Heart right ventricle (tissue), 16 donors: ENCODE results near the gene TCIRG1. TPM values are rescaled to one million over a fixed set of nuclear protein-coding genes. Genes with fewer than 3 reads are reported as not detected.
"Not testable (repeated sequence)": the region's sequence is repeated elsewhere in the genome, so short reads cannot be mapped to it uniquely, and the experiment has no call there.

Source experiments
- ATAC-seq, 8 donors: fragments of 200-7000 bp; cut with Tn5 transposase; one replicate each; pipeline ENCODE4 v1.9.1; 2020; ENCODE audit warnings: mild to moderate bottlenecking in 8 of 8, moderate library complexity in 8 of 8, moderate number of reproducible peaks in 1 of 8
- DNase-seq, 2 donors: peaks; one replicate each; pipeline ENCODE4 v3.0.0-alpha.2; 2020
- H3K27ac ChIP-seq, 10 donors: fragments of 200-600 bp; sonication (generic) in 2 of 10; one replicate each; pipeline versions ENCODE4 v1.5.0 to v1.8.0; 2020 to 2022; ENCODE audit warnings: mild to moderate bottlenecking in 3 of 10
- H3K27me3 ChIP-seq, 7 donors: fragments of 200-600 bp; one replicate each; pipeline ENCODE4 v1.8.0; 2021 to 2022; ENCODE audit warnings: mild to moderate bottlenecking in 2 of 7
- H3K36me3 ChIP-seq, 9 donors: fragments of 200-600 bp; sonication (generic) in 1 of 9; one replicate each; pipeline versions ENCODE4 v1.5.0 to v1.8.0; 2020 to 2022; ENCODE audit warnings: mild to moderate bottlenecking in 2 of 9
- H3K4me1 ChIP-seq, 9 donors: fragments of 200-600 bp; sonication (generic) in 1 of 9; one replicate each; pipeline versions ENCODE4 v1.5.0 to v1.8.0; 2020 to 2022; ENCODE audit warnings: mild to moderate bottlenecking in 4 of 9
- H3K4me3 ChIP-seq, 10 donors: fragments of 200-600 bp; sonication (generic) in 2 of 10; one replicate each; pipeline versions ENCODE4 v1.5.0 to v1.8.0; 2020 to 2022; ENCODE audit warnings: mild to moderate bottlenecking in 7 of 10, moderate library complexity in 2 of 10
- H3K9me3 ChIP-seq, 11 donors: fragments of 200-600 bp in 10 of 11; sonication (generic) in 2 of 11; one replicate each; pipeline versions ENCODE4 v1.5.0 to v1.8.0; 2013 to 2022; ENCODE audit warnings: mild to moderate bottlenecking in 2 of 11, control low read depth in 1 of 11, moderate library complexity in 1 of 11
- WGBS, 2 donors: extraction: QIAGEN DNeasy Blood & Tissue Kit; methylation state at CpG; one replicate each; pipeline ENCODE4 v1.1.7; 2013; ENCODE audit warnings: inconsistent platforms in 1 of 2; 5-methylcytosine and 5-hydroxymethylcytosine counted together
- intact Hi-C, 10 donors: fragments of 100-400 bp; cut with DNase I; formaldehyde crosslinking; loops; one replicate each; pipeline versions ENCODE4 v1.11.1 to v1.14.2; 2022
- long read RNA-seq, 3 donors: library from polyadenylated mRNA; unstranded; transcript quantifications; one replicate each; pipeline ENCODE4 v2.0.0, GENCODE V29; 2020 to 2021
- polyA plus RNA-seq, 2 donors: library from polyadenylated mRNA; stranded (reverse); fragments of 200-250 nt; gene quantifications; one replicate each; pipeline ENCODE4 v1.2.3, GENCODE V29; 2013
- total RNA-seq, 10 donors: library from RNA; stranded (reverse); fragmentation: NEBNext Ultra II Directional in 3 of 10; extraction: Animal tissue kit (Norgen Biotek cat#: 25700) in 3 of 10; gene quantifications; one replicate each; pipeline versions ENCODE4 v1.2.1 to v1.2.4, GENCODE V29; 2021 to 2023
- TF ChIP-seq, protein P1 (sequence below), 9 donors: fragments of 200-600 bp; sonication (generic) in 2 of 9; IDR thresholded peaks; one replicate each; pipeline versions ENCODE4 v1.5.0 to v1.8.0; 2021 to 2022; ENCODE audit warnings: antibody characterized with exemption in 9 of 9, mild to moderate bottlenecking in 5 of 9, moderate library complexity in 1 of 9
- donor health status: Arrhythmogenic right ventricular cardiomyopathy.
- donor health status: ischemic (EF 13 %, LVEDD 7.1; RV severe dilation, severe dysfunction).
- donor health status: healthy with polysubstance abuse.
- donor health status: DM: no; HTN: yes; CAD: no.
- donor health status: DM: no; HTN: no; CAD: no.
- donor health status: ischemic (EF 25% LVEDD 6.9; RV normal size, moderate dysfunction).
- donor health status: ischemic (EF 25% LVEDD 5.7; RV mildly dilated, moderate dysfunction).
- donor health status: healthy.
- donor health status: DM: yes; HTN: yes; CAD: no.
- donor health status: Ischemic cardiomyopathy.
- donor health status: ischemic (EF 35%, LVEDD 5.7; RV mildly dilated, moderate dysfunction).
- donor health status: nonischemic (EF 11% LVEDD 7.7; RV severe dilation, severe dysfunction).
- donor health status: DM: yes; HTN: yes; CAD: no.
- donor health status: PGD.
- donor health status: ischemic (EF 29% LVEDD 5.4; RV normal size, mild dysfunction).
- donor health status: nonischemic (EF 23%, LVEDD 6.1; RV moderate dilation, normal function).

The TCIRG1 gene, protein sequence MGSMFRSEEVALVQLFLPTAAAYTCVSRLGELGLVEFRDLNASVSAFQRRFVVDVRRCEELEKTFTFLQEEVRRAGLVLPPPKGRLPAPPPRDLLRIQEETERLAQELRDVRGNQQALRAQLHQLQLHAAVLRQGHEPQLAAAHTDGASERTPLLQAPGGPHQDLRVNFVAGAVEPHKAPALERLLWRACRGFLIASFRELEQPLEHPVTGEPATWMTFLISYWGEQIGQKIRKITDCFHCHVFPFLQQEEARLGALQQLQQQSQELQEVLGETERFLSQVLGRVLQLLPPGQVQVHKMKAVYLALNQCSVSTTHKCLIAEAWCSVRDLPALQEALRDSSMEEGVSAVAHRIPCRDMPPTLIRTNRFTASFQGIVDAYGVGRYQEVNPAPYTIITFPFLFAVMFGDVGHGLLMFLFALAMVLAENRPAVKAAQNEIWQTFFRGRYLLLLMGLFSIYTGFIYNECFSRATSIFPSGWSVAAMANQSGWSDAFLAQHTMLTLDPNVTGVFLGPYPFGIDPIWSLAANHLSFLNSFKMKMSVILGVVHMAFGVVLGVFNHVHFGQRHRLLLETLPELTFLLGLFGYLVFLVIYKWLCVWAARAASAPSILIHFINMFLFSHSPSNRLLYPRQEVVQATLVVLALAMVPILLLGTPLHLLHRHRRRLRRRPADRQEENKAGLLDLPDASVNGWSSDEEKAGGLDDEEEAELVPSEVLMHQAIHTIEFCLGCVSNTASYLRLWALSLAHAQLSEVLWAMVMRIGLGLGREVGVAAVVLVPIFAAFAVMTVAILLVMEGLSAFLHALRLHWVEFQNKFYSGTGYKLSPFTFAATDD
- 10 to 100 TPM in 9 of 10 donors, 1 to 10 TPM in 1; 7.9 to 44.8 (median 14.6) TPM for total RNA-seq
- 10 to 100 TPM; 41.9 to 91.4 TPM for polyA plus RNA-seq
- long read RNA-seq, donor 1, transcript TCIRG1-201 (20 exons, 2,677 nt) = major isoform, 11 of 46 reads
- long read RNA-seq, donor 1, partial matches to known transcripts = 21 of 46 reads
- long read RNA-seq, donor 1, other reads (novel, unspliced or antisense) = 9 of 46 reads
- long read RNA-seq, donor 2, transcript TCIRG1-201 (20 exons, 2,677 nt) = major isoform, 6 of 58 reads
- long read RNA-seq, donor 2, partial matches to known transcripts = 21 of 58 reads
- long read RNA-seq, donor 2, other reads (novel, unspliced or antisense) = 26 of 58 reads
- long read RNA-seq, donor 3, transcript TCIRG1-201 (20 exons, 2,677 nt) = major isoform, 19 of 74 reads
- long read RNA-seq, donor 3, transcript TCIRG1-213 (15 exons, 2,457 nt) = minor isoform, 8 of 74 reads
- long read RNA-seq, donor 3, partial matches to known transcripts = 23 of 74 reads
- long read RNA-seq, donor 3, other reads (novel, unspliced or antisense) = 24 of 74 reads

- DNase-seq (peak; percentile 90 to 91), ATAC-seq (peak; percentile 74 to 92 (median 88))
- 5 to 9% methylated on average over 48 to 51 of the region's 51 CpGs for WGBS, 2 donors
- H3K36me3 ChIP-seq = peaks cover 0 to 45% (median 0%) of the 10 kb centered on the region in 9 donors
- H3K9me3 ChIP-seq = no peaks in the 10 kb centered on the region
- TF ChIP-seq, protein P1, sequence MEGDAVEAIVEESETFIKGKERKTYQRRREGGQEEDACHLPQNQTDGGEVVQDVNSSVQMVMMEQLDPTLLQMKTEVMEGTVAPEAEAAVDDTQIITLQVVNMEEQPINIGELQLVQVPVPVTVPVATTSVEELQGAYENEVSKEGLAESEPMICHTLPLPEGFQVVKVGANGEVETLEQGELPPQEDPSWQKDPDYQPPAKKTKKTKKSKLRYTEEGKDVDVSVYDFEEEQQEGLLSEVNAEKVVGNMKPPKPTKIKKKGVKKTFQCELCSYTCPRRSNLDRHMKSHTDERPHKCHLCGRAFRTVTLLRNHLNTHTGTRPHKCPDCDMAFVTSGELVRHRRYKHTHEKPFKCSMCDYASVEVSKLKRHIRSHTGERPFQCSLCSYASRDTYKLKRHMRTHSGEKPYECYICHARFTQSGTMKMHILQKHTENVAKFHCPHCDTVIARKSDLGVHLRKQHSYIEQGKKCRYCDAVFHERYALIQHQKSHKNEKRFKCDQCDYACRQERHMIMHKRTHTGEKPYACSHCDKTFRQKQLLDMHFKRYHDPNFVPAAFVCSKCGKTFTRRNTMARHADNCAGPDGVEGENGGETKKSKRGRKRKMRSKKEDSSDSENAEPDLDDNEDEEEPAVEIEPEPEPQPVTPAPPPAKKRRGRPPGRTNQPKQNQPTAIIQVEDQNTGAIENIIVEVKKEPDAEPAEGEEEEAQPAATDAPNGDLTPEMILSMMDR (IDR thresholded peaks at IDR 0.05) = peak in 1 of 9 donors; percentile 7
- H3K4me1 ChIP-seq = peaks cover 28 to 68% (median 46%) of the 10 kb centered on the region in 9 donors
- intact Hi-C loops = loop anchor here in 4 of 10 donors (2.0 to 10.0 kb wide), 7 partner anchors 37 to 176 kb away; partner anchors contain the start of genes CHKA (in 3 of the 4), KMT5B (in 2 of the 4) and UNC93B1 (in 1 of the 4)
- no peaks in the 10 kb centered on the region for H3K27me3 ChIP-seq
- H3K4me3 ChIP-seq = peak within 1 kb of the TSS; percentile 52 to 84 (median 71)
- H3K27ac ChIP-seq = peak within 1 kb of the TSS; percentile 77 to 97 (median 94)
Observed at GRCh38 chr11:68038718-68039525, at the start of gene TCIRG1. Gene TCIRG1, plus strand, starts transcription at chr11:68039025. Its CDS starts 2,247 bp downstream, at chr11:68041272.

DNA sequence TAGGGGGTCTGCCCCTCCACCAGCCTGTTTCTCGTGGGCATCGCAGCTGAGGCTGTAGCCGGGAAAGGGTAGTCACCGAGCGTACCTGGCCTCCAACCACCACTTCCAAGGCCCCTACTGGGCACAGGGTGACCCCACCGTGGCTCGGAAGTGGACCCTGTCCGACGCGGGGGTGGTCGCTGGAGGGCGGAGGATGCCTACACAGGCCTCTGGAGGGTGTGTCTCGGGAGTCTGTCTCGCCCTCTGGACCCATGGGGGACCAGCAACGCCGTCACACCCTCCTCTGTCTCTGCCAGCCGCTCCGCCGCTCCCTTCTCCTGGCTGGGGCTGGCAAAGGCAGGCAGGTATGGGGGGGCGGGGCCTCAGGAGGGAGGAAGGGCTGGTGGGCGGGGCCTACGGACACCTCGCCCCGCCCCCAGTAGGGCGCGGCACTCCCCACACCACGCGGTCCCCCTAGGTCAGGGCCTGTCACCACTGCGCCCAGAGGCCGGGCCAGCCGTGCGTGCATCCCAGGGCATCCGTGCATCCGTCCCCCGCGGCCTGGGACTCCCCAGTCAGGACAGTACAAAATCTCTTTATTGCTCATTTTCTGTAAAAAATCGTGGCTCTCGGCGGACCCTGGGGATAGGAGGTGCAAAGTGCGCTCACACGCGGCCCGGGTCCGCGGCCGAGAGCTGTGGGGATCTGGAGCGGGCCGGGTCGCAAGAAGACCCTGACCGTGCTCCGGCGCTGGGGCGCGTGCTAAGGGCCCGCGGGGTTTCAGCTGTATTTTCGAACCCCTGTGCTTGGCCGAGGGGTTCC, 48.1 kb upstream of the TCIRG1 start:
- peak overlapping the region in 7 of 10 donors; percentile 7 to 31 (median 14) for H3K4me3 ChIP-seq
- 10 to 13% methylated on average over 46 to 50 of the region's 58 CpGs for WGBS, 2 donors
- peak in 2 of 8 donors; percentile 55 to 63 for ATAC-seq

GRCh38 chr11:67991347-67992121, 47.3 kb upstream of the TCIRG1 start:
- H3K9me3 ChIP-seq, H3K27ac ChIP-seq, intact Hi-C loops, ATAC-seq, DNase-seq, H3K36me3 ChIP-seq: not testable (repeated sequence)
- Histone ChIP-seq H3K27me3 (peaks cover 0 to 19% (median 13%) of the 10 kb centered on the region in 7 donors), H3K4me1 (peaks cover 0 to 11% (median 9%) of the 10 kb centered on the region in 9 donors), H3K4me3 (peak overlapping the region in 8 of 10 donors; percentile 7 to 31 (median 16))
- 13 to 16% methylated on average over 31 to 62 of the region's 70 CpGs for WGBS, 2 donors

More for the DNA sequence above, 48.1 kb upstream of the TCIRG1 start:
- H3K27ac ChIP-seq, H3K9me3 ChIP-seq, DNase-seq, intact Hi-C loops, H3K36me3 ChIP-seq: not testable (repeated sequence)
- H3K4me1 ChIP-seq = peaks cover 0 to 11% (median 9%) of the 10 kb centered on the region in 9 donors
- peaks cover 0 to 24% (median 13%) of the 10 kb centered on the region in 7 donors for H3K27me3 ChIP-seq
